Measurements from ENCODE around the gene ATG16L2. TPM values are rescaled to one million over a fixed set of nuclear protein-coding genes. Genes with fewer than 3 reads are reported as not detected.

ATG16L2 gene
- polyA plus RNA-seq, 3 donors: 31.0 to 54.8 (median 32.1) TPM

GRCh38 chr11:72831521-72832300, 17.5 kb downstream of the ATG16L2 start:
- peak in 4 of 11 donors; percentile 68 to 79 (median 74) for DNase-seq (ENCODE audit: extremely low read depth in 1 of 11, low read depth in 9 of 11, low spot score in 4 of 11)

GRCh38 chr11:72832301-72833082, 18.3 kb downstream of the ATG16L2 start:
- no peak for DNase-seq (ENCODE audit: extremely low read depth in 1 of 11, low read depth in 9 of 11, low spot score in 4 of 11)

DNA sequence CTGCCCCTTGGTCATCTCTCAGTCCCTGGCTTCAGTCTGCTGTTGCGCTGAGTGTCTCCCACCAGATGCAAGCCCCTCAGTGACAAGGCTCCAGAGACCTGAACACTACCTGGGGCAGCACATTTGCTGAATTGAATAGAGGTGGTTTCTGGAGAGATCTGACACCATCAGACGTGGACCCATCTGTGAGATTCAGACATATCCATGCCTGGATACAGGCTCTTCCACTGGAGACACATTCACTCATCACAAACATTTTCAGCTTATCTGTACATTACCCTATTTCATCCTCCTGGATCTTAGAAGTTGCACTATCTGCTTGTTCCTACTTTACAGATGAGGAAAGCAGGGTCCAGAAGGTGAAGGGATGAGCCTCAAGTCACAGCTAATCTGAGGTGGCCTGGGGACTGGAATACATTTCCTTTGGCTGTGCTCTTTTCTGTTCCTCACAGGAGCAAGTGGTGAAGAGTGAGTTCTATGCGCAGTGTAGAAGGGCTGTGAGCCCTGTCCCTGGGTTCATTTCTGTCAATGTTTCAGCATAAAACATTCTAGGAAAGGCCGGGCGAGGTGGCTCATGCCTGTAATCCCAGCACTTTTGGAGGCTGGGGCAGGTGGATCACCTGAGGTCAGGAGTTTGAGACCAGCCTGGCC, 19.0 kb downstream of the ATG16L2 start:
- DNase-seq (ENCODE audit: extremely low read depth in 1 of 11, low read depth in 9 of 11, low spot score in 4 of 11): no peak

GRCh38 chr11:72833811-72834493, 19.7 kb downstream of the ATG16L2 start:
- peak in 2 of 11 donors; percentile 47 to 53 for DNase-seq (ENCODE audit: extremely low read depth in 1 of 11, low read depth in 9 of 11, low spot score in 4 of 11)

DNA sequence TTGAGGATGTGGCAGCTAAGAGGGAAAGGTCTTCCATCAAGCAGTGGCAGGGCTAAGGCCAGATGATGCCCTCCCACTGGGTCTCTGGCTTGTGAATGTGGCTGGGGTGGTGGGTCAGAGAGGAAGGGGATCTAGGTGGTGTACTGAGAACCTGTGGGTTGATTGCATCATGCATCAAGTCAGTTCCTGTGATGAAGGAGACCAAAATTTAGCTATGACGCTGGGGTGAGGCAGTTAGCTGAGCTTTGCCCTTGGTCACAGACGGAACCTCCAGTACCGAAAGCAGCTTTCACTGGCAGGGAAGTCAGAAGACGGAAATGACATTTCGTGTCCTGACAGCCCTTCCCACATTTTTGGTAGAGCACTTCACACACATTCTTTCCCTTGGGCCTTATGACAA, 20.7 kb downstream of the ATG16L2 start:
- no peak for DNase-seq (ENCODE audit: extremely low read depth in 1 of 11, low read depth in 9 of 11, low spot score in 4 of 11)

- peak in 1 of 11 donors; percentile 21 for DNase-seq (ENCODE audit: extremely low read depth in 1 of 11, low read depth in 9 of 11, low spot score in 4 of 11)
Observed at GRCh38 chr11:72836111-72836510, 21.9 kb downstream of the ATG16L2 start.

- DNase-seq (ENCODE audit: extremely low read depth in 1 of 11, low read depth in 9 of 11, low spot score in 4 of 11): no peak
Observed at GRCh38 chr11:72838691-72839305, 24.6 kb downstream of the ATG16L2 start.

DNA sequence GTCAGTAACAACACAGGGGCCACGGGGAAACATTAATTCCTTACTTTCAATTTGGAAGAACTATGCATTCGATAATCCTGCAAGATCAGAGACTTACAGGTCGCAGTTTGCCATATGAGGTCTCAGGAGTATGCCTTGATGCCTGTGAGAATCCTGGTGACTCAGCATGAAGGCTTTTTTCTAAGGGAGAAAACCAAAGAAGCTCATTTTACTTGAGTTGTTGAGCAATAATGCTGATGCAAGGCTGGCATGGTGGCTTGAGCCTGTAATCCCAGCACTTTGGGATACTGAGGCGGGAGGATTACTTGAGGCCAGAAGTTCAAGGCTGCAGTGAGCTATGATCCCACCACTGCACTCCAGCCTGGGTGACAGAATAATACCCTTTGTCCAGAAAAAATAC, 26.6 kb downstream of the ATG16L2 start:
- DNase-seq (ENCODE audit: extremely low read depth in 1 of 11, low read depth in 9 of 11, low spot score in 4 of 11): no peak

GRCh38 chr11:72841397-72841796, 27.2 kb downstream of the ATG16L2 start:
- no peak for DNase-seq (ENCODE audit: extremely low read depth in 1 of 11, low read depth in 9 of 11, low spot score in 4 of 11)

- no peak for DNase-seq (ENCODE audit: extremely low read depth in 1 of 11, low read depth in 9 of 11, low spot score in 4 of 11)
Observed at GRCh38 chr11:72842126-72842525, 27.9 kb downstream of the ATG16L2 start.

DNA sequence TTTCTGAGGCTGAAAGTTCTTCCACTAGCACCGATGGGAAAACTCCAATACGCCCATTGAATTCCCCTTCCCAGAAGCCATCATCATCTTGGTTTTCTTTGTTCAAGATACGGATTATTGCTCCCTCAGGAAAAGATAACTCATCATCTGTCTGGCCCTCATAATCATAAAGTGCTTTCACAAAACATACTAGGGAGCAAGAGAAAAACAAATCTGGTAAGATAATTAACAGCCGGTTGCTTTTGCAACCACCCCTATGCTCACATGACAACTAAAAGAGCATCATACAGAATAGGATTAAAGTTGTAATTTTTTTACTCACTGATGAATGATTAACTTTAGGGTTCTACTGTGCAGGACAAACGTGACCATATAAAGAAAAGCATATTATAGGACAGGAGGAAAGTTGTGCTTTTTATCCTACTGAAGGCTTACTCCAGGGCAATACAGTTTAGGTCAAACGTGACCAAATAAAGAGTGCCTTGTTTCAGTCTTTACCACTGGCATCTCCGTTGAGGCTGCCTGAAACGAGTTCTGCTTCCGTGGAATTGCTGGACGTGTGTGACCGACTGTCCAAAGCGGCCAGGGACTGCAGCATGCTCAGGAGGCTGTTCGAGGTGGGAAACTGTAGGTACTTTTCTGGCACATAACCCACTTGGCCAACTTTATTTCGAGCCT, 28.6 kb downstream of the ATG16L2 start:
- DNase-seq (ENCODE audit: extremely low read depth in 1 of 11, low read depth in 9 of 11, low spot score in 4 of 11): no peak

DNA sequence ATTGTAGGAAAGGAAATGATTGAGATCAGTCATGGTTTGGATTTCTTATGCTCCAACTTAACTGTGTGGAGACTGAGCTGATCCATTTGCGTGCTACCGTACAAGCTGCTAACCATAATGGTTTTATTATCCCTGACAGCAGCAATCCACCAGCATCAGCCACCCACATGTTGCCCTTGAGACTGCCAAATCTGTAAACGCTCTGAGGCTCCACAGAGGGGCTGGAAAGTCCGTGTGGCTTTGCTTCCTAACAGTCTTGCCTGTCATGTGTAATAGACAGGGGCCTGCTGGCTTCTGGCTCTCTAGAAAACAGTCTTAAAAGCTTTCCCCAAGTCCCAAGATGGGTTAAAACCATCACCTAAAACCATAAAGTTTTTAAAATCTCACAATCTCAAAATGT, 30.1 kb downstream of the ATG16L2 start:
- DNase-seq (ENCODE audit: extremely low read depth in 1 of 11, low read depth in 9 of 11, low spot score in 4 of 11): peak in 3 of 11 donors; percentile 64 to 79 (median 68)

DNA sequence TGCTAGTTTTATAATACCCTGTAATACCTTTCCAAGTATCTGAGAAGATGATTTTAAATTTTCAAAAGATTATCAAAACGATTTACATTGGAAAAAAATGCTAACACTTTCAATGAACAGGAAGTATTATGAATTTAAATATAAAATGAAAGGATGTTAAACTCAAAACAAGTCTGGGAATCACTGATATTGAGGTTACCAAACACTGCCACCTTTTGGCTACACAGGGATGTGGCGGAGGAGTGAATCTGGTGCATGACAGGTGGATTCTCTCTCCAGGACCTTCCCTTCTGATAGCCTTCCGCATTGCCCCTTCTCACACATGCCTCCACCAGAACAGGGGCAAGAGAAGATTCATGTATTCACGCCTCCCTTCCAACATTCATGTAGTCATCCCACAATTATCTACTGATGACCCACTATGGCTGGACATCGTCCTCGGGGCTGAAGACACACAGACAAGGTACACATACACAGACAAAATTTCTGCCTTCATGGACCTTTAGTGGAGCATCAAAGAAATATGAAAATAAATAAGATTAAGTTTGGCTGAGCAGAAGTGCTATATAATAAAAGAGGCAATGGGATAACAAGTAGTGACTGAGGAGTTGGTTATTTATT, 34.7 kb downstream of the ATG16L2 start:
- DNase-seq (ENCODE audit: extremely low read depth in 1 of 11, low read depth in 9 of 11, low spot score in 4 of 11): no peak

GRCh38 chr11:72850832-72851231, 36.6 kb downstream of the ATG16L2 start:
- no peak for DNase-seq (ENCODE audit: extremely low read depth in 1 of 11, low read depth in 9 of 11, low spot score in 4 of 11)

GRCh38 chr11:72851726-72852125, 37.5 kb downstream of the ATG16L2 start:
- DNase-seq (ENCODE audit: extremely low read depth in 1 of 11, low read depth in 9 of 11, low spot score in 4 of 11): no peak

GRCh38 chr11:72856065-72856464, 41.9 kb downstream of the ATG16L2 start:
- no peak for DNase-seq (ENCODE audit: extremely low read depth in 1 of 11, low read depth in 9 of 11, low spot score in 4 of 11)

DNA sequence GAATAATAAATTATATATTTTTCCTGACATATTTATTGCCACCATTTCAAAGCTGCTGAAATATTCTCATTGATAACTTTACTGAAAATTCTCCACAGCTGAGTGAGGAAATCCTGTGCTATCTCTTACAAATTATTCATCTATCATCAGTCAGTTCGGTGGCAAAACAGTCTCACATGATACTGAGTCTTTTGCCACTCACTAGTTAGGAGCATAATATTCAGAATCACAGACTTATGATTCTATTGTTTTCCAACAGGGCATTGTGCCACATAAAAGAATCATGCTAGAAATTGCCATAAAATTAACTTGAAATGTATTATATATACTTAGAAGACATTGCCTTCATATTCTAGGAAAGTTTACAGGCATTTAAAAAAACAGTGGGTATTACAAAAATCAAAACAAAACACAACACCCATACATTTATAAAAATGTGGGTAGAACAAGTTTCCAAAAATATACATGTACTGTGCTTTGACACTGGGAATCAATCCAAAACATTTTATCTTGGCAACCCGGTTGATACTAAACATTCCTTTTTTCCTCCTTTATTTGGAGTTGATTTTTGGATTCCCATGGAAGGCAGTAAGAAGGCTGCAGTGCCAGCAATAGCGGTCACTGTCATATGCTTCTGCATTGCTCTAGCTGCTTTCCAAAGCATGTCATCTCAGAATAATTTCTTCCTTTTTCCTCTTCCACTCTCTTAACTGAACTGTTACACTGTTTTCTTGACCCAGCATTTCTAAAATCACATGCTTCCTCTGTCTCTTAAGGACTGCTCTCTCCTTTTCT, 42.5 kb downstream of the ATG16L2 start:
- no peak for DNase-seq (ENCODE audit: extremely low read depth in 1 of 11, low read depth in 9 of 11, low spot score in 4 of 11)

All from renal cortex interstitium (tissue), 11 donors.